OCI-LY7 (cell line): Measurements from ENCODE around the gene ZMIZ1.

Experiments
- CTCF ChIP-seq: fragments of 200-600 bp; sonication (generic); conservative IDR thresholded peaks from 2 replicates; pipeline ENCODE4 v1.5.1; 2014; ENCODE audit warnings: mild to moderate bottlenecking, antibody characterized with exemption, low read length, moderate library complexity, mixed read lengths
- EZH2phosphoT487 ChIP-seq: fragments of 200-600 bp; sonication (generic); IDR thresholded peaks from 2 replicates; pipeline ENCODE4 v1.6.1; 2018; ENCODE audit warnings: low read depth, borderline replicate concordance, mild to moderate bottlenecking, mixed run types, antibody characterized with exemption, low read length, moderate library complexity, mixed read lengths

GRCh38 chr10:79075418-79075817 is 6.7 kb downstream of the ZMIZ1 start:
- no peak for TF ChIP-seq CTCF
- no peak for TF ChIP-seq EZH2phosphoT487
